Fibroblast of lung (primary cell): ENCODE results near the gene RASGRF2.

Experiments
- CTCF ChIP-seq, 2 donors: IDR thresholded peaks in 1 of 2; conservative IDR thresholded peaks in 1 of 2; 1 replicate in 1 of 2; 2 replicates in 1 of 2; pipeline ENCODE4 v1.5.1; 2011 to 2012; ENCODE audit warnings: low read length in 2 of 2, control low read depth in 1 of 2, inconsistent platforms in 1 of 2, low read depth in 1 of 2, mild to moderate bottlenecking in 1 of 2
- EZH2 ChIP-seq: IDR thresholded peaks from 2 replicates; pipeline ENCODE4 v1.5.1; 2012; ENCODE audit warnings: low read length, control low read depth, mild to moderate bottlenecking; ENCODE audit errors: missing control alignments

DNA sequence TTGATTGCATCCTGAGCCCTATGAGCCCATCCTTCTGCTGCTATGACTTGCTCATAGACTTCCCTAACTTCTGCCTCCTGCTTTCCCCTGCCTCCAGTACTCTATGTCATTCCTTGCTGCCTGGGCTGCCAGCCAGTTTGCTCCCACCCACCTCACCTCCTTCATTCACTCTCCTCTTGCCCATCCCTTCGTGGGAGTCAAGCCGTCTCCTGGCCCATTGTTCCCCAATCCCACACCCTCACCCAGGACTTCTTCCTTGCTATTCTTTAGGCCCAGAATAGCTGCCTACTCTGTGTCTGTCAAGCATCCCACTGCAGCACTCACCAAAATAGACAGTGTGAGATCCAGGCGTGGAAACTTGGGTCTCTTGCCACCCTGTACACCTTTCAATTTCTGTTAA lies 131.0 kb downstream of the RASGRF2 start:
- TF ChIP-seq CTCF (conservative IDR thresholded peaks at IDR 0.05 in 1 of 2, IDR thresholded peaks at IDR 0.05 in 1 of 2; ENCODE audit: low read depth in 1 of 2, low read length in 2 of 2) (no peak), EZH2 (no peak)
